Mucosa of rectum (tissue), 2 donors: ENCODE measurements around the gene PPARA.
A peak's percentile ranks its signal among the peaks of the same experiment; 100 is the strongest.

Experiments
- H3K27ac ChIP-seq, 2 donors: one replicate each; pipeline ENCODE4 v1.7.0; 2013; ENCODE audit warnings: inconsistent platforms in 2 of 2, low read depth in 2 of 2, low read length in 2 of 2
- H3K27me3 ChIP-seq, 2 donors: one replicate each; pipeline ENCODE4 v1.7.0; 2013; ENCODE audit warnings: low read length in 2 of 2; ENCODE audit not compliant: control insufficient read depth in 2 of 2, insufficient read depth in 2 of 2
- H3K36me3 ChIP-seq, 2 donors: one replicate each; pipeline ENCODE4 v1.7.0; 2013; ENCODE audit warnings: low read length in 2 of 2; ENCODE audit not compliant: control insufficient read depth in 2 of 2, insufficient read depth in 2 of 2
- H3K4me1 ChIP-seq, 2 donors: one replicate each; pipeline ENCODE4 v1.7.0; 2013; ENCODE audit warnings: low read length in 2 of 2, mild to moderate bottlenecking in 1 of 2; ENCODE audit not compliant: control insufficient read depth in 2 of 2, insufficient read depth in 2 of 2
- H3K4me3 ChIP-seq, 2 donors: one replicate each; pipeline ENCODE4 v1.7.0; 2013; ENCODE audit warnings: low read length in 2 of 2
- H3K9ac ChIP-seq, 2 donors: one replicate each; pipeline ENCODE4 v1.7.0; 2013; ENCODE audit warnings: low read length in 2 of 2, low read depth in 1 of 2, mild to moderate bottlenecking in 1 of 2
- H3K9me3 ChIP-seq, 2 donors: one replicate each; pipeline ENCODE4 v1.7.0; 2013; ENCODE audit warnings: low read length in 2 of 2; ENCODE audit not compliant: control insufficient read depth in 2 of 2
- donor health status: healthy.
- donor health status: Normal muscosa, but diverticular disease.

PPARA gene

DNA sequence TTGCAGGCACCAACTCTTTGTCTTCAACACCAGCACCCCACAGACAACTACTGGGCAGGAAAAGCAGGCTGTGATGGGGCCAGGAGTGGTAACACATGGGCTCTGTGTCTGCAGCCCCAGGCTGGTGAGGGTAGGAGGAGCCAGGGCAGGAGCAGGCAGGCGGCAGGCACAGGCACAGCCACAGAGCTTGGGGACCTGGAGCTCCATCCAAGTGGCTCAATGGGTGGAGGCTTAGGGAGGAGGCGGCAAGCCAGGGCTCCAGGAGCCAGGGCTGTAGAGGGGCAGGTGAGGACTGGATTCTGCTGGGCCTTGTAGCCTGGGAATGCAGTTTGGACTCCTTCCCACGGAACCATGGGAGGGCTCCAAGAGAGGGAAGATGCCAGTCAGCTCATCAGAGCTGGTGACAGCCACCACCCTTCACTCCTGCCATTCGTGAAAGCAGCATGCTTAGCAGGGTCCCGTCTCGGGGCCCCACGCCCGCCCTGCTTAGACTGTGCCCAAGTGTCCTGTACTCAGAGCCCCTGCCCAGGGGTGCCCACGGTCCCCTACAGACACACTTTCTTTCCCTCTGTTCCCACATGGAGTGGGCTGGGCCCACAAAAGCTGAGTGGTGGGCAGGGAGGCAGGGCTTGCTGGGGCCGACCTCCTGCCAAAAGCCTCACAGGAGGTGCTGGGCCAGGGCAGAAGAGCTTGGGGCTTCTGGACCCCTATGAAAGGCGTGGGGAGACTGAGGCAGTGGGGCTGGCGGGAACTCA lies 129.9 kb downstream of the PPARA start:
- no peaks in the 10 kb centered on the region for H3K27me3 ChIP-seq
- H3K27ac ChIP-seq: peak overlapping the region in 1 of 2 donors; percentile 40
- no peak overlapping the region for H3K9ac ChIP-seq
- H3K4me3 ChIP-seq: no peak overlapping the region
- H3K4me1 ChIP-seq: no peaks in the 10 kb centered on the region
- H3K9me3 ChIP-seq: no peaks in the 10 kb centered on the region
- peaks cover 80 to 88% of the 10 kb centered on the region in 2 donors for H3K36me3 ChIP-seq

DNA sequence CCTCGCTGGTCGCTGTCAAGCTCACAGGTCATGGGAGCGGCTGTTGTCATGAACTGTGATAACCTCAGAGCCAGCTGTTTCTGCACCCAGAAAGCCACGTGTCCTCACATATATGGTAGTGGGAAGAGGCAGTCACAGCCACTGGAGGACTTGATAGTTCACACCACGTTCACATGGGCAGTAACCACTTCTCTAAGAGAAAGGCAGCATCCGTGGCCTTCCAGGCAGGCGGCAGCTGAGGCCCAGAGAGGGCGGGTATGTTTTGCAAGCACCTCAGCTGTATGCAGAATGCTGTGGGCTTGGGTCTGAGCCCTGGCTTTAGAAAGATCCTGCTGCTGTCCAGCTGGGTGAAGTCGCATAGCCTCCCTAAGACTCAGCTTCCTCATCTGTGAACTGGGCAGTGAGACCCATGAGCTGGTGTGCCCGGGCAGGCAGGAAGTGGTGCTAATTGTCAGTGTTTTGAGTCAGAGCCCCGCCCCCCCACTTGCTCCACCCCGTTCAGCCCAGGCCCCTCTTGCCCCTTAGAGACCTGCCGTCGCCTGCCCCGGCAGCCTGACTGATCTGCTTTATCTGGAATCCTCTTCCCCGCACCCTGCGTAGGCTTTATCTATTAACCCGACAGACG lies 130.8 kb downstream of the PPARA start:
- H3K36me3 ChIP-seq: peaks cover 72 to 82% of the 10 kb centered on the region in 2 donors
- H3K27ac ChIP-seq: peak overlapping the region in 1 of 2 donors; percentile 32
- no peaks in the 10 kb centered on the region for H3K27me3 ChIP-seq
- H3K9ac ChIP-seq: no peak overlapping the region
- no peak overlapping the region for H3K4me3 ChIP-seq
- H3K9me3 ChIP-seq: no peaks in the 10 kb centered on the region
- no peaks in the 10 kb centered on the region for H3K4me1 ChIP-seq

DNA sequence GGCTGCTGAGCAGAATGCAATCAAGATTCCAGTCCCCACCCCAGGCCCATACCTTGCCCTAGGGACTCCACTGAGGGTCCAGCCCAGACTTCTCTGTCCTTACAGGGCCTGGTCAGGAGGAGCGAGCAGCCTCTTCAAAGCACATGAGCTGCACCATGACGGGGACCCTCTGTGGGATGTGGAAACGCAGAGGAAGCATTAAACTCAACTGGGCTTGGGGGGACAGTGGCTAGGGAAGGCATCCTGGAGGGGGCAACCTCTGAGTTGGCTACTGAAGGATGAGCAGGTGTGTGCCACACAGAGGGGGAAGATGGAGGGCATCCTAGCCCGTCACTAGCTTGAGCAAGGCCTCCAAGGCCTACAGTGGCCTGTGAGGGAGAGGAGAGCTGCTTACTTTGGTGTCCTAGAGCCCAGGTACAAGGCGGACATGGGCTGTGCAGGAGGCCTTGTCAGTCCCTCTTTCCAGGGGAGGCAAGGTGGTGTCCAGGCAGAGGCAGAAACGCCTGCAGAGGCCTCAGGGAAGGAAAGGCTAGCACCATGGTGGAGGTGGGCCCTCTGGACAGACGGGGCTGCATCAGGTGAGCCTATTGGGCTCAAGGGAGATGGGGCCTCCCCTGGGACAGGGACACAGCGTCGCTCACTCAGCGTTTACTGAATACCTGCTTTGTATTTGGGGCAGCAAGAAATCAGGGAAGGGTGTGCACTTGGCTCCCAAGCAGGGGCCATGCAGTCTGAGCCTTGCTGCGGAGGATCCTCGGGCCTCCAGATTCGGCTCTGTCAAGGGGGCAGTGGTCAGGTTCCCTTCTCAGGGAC lies 131.7 kb downstream of the PPARA start:
- Histone ChIP-seq H3K4me3 (no peak overlapping the region), H3K4me1 (no peaks in the 10 kb centered on the region), H3K36me3 (peaks cover 74 to 83% of the 10 kb centered on the region in 2 donors), H3K27me3 (no peaks in the 10 kb centered on the region), H3K9me3 (no peaks in the 10 kb centered on the region), H3K27ac (peak overlapping the region in 1 of 2 donors; percentile 32), H3K9ac (no peak overlapping the region)

DNA sequence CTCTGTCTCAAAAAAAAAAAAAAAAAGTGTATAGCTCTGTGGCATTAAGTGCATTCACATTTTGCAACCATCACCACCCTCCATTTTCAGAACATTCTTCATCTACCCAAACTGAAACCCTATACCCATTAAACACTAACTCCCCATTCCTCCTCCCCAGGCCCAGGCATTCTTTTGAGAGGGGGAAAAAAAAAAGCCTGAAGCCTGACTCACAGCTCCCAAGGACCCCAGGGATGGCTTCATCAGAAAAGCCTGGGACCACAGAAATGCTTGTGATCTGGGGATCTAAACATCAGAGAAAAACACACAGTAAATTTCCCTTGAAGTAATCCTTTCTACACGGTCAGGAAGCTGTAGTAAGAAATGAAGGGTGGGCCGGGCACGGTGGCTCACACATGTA lies 135.7 kb downstream of the PPARA start:
- H3K27ac ChIP-seq: no peak overlapping the region
- no peaks in the 10 kb centered on the region for H3K9me3 ChIP-seq
- peaks cover 2 to 5% of the 10 kb centered on the region in 2 donors for H3K4me1 ChIP-seq
- H3K36me3 ChIP-seq: peaks cover 68 to 76% of the 10 kb centered on the region in 2 donors
- H3K4me3 ChIP-seq: no peak overlapping the region
- no peaks in the 10 kb centered on the region for H3K27me3 ChIP-seq
- no peak overlapping the region for H3K9ac ChIP-seq

DNA sequence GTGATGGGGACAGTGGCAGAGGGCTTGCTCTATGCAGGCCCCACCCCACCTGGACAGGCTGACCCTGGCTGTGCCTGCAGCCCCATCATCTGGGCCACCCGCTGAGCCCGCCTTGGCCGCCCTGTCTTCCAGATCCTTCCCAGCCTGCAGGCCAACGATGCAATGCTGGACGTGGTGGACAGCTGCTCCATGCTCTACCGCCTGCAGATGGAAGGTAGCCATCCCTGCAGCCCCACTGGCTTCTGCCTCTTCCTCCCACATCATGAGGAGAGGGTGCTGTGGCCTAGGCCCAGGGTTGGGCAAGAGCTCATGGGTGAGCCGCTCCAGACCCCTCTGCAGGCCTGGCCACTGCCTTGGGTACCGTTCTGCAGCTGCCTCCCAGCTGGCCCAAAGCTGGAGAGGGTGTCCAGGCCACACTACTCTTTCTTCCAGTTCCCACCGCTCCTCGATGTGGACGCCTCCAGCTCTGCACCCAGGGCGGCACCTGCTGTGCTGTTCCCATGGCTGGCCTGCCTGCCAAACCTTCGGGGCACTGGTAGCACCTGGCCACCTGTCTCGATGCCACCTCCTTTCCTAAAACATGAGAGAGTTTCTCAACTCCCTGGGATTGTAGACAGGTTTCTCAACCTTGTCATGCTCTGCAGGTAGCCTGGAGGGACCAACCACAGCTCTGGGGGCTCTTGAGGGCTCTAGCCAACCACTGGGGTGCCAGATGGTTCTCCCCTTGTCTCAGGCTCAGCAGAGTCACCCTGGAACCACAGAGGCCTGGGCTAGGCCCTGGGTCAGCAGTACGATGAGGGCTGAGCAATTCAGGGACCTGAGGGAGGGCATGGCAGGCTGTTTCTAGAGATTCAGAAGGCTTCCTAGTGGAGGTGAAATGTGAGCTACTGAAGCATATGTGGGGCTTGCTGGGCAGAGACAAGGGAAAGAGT lies 136.9 kb downstream of the PPARA start:
- no peaks in the 10 kb centered on the region for H3K27me3 ChIP-seq
- H3K36me3 ChIP-seq: peaks cover 66 to 76% of the 10 kb centered on the region in 2 donors
- peak overlapping the region; percentile 19 to 56 for H3K4me3 ChIP-seq
- H3K4me1 ChIP-seq: peaks cover 2 to 5% of the 10 kb centered on the region in 2 donors
- H3K9me3 ChIP-seq: no peaks in the 10 kb centered on the region
- H3K9ac ChIP-seq: peak overlapping the region; percentile 39 to 47
- peak overlapping the region; percentile 30 to 32 for H3K27ac ChIP-seq

DNA sequence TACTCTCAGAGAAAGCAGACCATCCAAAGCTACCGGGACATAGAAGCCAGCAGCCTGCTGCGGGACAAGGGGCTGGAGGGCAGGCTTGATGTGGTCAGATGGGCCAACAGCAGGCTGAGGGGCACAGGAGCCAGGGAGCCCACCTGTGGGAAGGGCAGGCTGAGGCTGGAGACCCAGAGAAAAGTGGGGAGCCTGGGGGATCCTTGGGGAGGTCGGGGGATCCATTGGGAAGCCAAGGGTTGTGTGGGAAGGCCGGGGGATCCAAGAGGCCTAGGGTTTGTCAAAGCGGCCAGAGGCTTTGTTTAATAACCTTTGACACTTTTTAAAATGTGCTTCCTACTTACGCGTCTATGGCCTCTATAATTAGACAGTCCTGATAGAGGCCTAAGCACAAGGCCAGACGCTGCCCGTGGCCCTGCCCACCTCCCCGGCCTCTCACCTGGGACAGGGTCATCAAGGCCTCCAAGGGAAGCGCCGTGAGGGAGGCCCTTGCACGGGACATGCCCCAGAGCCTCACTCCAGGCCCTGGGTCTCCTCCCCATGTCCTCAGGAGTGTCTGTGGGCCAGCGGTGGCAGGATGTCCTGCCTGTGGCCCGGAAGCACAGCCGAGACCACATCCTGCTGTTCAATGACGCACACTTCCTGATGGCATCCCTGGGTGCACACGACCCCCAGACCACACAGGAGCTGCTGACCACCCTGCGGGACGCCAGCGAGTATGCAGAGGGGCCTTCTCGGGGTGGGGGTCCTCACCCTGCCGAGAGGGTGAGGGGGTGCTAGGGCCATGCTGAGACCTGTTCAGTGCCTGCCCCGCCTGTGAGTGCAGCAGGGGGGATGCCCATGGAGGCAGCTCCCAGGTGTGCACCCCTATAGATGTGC lies 137.8 kb downstream of the PPARA start:
- Histone ChIP-seq H3K4me1 (peaks cover 2 to 5% of the 10 kb centered on the region in 2 donors), H3K36me3 (peaks cover 69 to 77% of the 10 kb centered on the region in 2 donors), H3K9ac (peak overlapping the region; percentile 39 to 47), H3K9me3 (no peaks in the 10 kb centered on the region), H3K27ac (peak overlapping the region; percentile 30 to 32), H3K4me3 (peak overlapping the region; percentile 19 to 56), H3K27me3 (no peaks in the 10 kb centered on the region)

DNA sequence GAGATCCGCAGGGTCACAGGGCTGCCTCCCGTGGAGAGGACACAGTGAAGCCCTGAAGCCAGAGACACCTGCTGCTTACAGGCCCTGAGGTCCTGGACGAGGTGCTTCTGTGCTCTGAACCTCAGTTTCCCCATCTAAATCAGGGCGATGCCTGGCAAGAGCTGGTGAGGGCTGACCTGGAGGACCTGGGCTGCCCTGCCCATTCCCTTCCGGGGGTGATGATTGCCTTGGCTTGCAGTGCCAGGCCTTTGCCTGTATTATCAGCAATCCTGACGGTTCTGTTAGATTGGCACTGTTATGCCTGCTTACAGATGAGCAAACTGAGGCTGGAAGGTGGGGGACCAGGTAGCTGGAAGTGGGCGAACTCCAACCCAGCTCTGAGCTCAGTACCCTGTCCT lies 138.5 kb downstream of the PPARA start:
- Histone ChIP-seq H3K9me3 (no peaks in the 10 kb centered on the region), H3K27ac (no peak overlapping the region), H3K4me1 (peaks cover 2 to 5% of the 10 kb centered on the region in 2 donors), H3K36me3 (peaks cover 67 to 76% of the 10 kb centered on the region in 2 donors), H3K9ac (no peak overlapping the region), H3K4me3 (peak overlapping the region; percentile 14 to 56), H3K27me3 (no peaks in the 10 kb centered on the region)

DNA sequence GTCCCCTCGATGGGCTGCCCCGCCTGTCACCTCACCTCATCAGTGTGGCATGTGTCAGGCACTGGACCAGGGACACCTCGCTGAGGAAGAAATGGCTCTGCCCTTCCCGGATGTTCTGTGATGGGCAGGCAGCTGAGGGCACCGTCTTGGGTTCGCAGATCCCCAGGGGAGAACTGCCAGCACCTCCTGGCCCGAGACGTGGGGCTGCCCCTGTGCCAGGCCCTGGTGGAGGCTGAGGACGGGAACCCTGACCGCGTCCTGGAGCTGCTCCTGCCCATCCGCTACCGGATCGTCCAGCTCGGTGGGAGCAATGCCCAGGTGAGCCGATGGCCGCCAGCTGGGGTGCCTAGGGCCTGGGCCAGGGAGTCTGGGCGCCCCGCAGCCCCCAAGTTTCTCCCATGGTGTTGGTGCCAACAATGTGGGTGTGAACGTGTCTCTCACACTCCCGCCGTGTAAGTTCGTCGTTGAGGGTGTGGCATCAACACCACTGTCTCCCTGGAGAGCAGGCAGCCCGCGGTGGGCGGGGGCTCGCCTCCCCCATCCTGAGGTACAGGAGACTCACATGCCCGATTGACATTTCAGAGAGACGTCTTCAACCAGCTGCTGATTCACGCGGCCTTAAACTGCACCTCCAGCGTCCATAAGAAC lies 139.0 kb downstream of the PPARA start:
- Histone ChIP-seq H3K4me1 (peaks cover 2 to 5% of the 10 kb centered on the region in 2 donors), H3K9ac (no peak overlapping the region), H3K36me3 (peaks cover 62 to 71% of the 10 kb centered on the region in 2 donors), H3K27me3 (no peaks in the 10 kb centered on the region), H3K9me3 (no peaks in the 10 kb centered on the region), H3K4me3 (no peak overlapping the region), H3K27ac (no peak overlapping the region)
